Measurements from ENCODE around the gene NENF.
"Not testable (repeated sequence)": the region's sequence is repeated elsewhere in the genome, so short reads cannot be mapped to it uniquely, and the experiment has no call there.

NENF gene

GRCh38 chr1:212471891-212472675 lies 39.4 kb downstream of the NENF start:
- no peak for DNase-seq
- H3K4me3 ChIP-seq (ENCODE audit: low read length): no peak overlapping the region
- H4K20me1 ChIP-seq (ENCODE audit: insufficient read depth, low read length): no peaks in the 10 kb centered on the region
- H2AFZ ChIP-seq (ENCODE audit: low read length): no peak overlapping the region
- peaks cover 10% of the 10 kb centered on the region for H3K4me1 ChIP-seq (ENCODE audit: low read length)
- no peaks in the 10 kb centered on the region for H3K9me2 ChIP-seq (replicated peaks; ENCODE audit: insufficient read depth, low read length)
- H3K9me3 ChIP-seq (replicated peaks; ENCODE audit: insufficient read depth, low read length): no peaks in the 10 kb centered on the region
- H3K27me3 ChIP-seq (replicated peaks; ENCODE audit: insufficient read depth, low read length): no peaks in the 10 kb centered on the region
- no peak overlapping the region for H3K9ac ChIP-seq (ENCODE audit: low read length)
- H3K79me2 ChIP-seq (ENCODE audit: low read length): no peaks in the 10 kb centered on the region
- H3K4me2 ChIP-seq (ENCODE audit: low read depth, low read length): no peak overlapping the region
- no peaks in the 10 kb centered on the region for H3F3A ChIP-seq (ENCODE audit: insufficient read depth, low read length)
- no peak overlapping the region for H3K27ac ChIP-seq (ENCODE audit: low read length)
- H3K36me3 ChIP-seq (replicated peaks; ENCODE audit: insufficient read depth, low read length): no peaks in the 10 kb centered on the region
- TF ChIP-seq EZH2 (optimal IDR thresholded peaks at IDR 0.05; ENCODE audit: low read depth, low read length): no peak
- TF ChIP-seq CTCF (IDR thresholded peaks at IDR 0.05; ENCODE audit: low read length): no peak
- TF ChIP-seq EZH2phosphoT487 (IDR thresholded peaks at IDR 0.05; ENCODE audit: low read length): no peak

- Histone ChIP-seq H3K4me3 (ENCODE audit: low read length) (no peak overlapping the region), H3F3A (ENCODE audit: insufficient read depth, low read length) (no peaks in the 10 kb centered on the region)
- no peak for TF ChIP-seq EZH2phosphoT487 (IDR thresholded peaks at IDR 0.05; ENCODE audit: low read length)
- no peak for TF ChIP-seq CTCF (IDR thresholded peaks at IDR 0.05; ENCODE audit: low read length)
- TF ChIP-seq EZH2 (optimal IDR thresholded peaks at IDR 0.05; ENCODE audit: low read depth, low read length): no peak
These were observed 41.0 kb downstream of the NENF start for GRCh38 chr1:212473729-212474128.

GRCh38 chr1:212475151-212475550 lies 42.4 kb downstream of the NENF start:
- no peak overlapping the region for H2AFZ ChIP-seq (ENCODE audit: low read length)
- H3K36me3 ChIP-seq (replicated peaks; ENCODE audit: insufficient read depth, low read length): no peaks in the 10 kb centered on the region
- H3K4me1 ChIP-seq (ENCODE audit: low read length): peaks cover 10% of the 10 kb centered on the region
- no peaks in the 10 kb centered on the region for H3F3A ChIP-seq (ENCODE audit: insufficient read depth, low read length)
- no peaks in the 10 kb centered on the region for H3K9me2 ChIP-seq (replicated peaks; ENCODE audit: insufficient read depth, low read length)
- H3K9ac ChIP-seq (ENCODE audit: low read length): no peak overlapping the region
- DNase-seq: no peak
- no peak overlapping the region for H3K4me3 ChIP-seq (ENCODE audit: low read length)
- H3K4me2 ChIP-seq (ENCODE audit: low read depth, low read length): no peak overlapping the region
- no peaks in the 10 kb centered on the region for H4K20me1 ChIP-seq (ENCODE audit: insufficient read depth, low read length)
- H3K9me3 ChIP-seq (replicated peaks; ENCODE audit: insufficient read depth, low read length): no peaks in the 10 kb centered on the region
- TF ChIP-seq EZH2phosphoT487 (IDR thresholded peaks at IDR 0.05; ENCODE audit: low read length) (no peak), CTCF (IDR thresholded peaks at IDR 0.05; ENCODE audit: low read length) (no peak), EZH2 (optimal IDR thresholded peaks at IDR 0.05; ENCODE audit: low read depth, low read length) (no peak)
- no peaks in the 10 kb centered on the region for H3K79me2 ChIP-seq (ENCODE audit: low read length)
- H3K27ac ChIP-seq (ENCODE audit: low read length): no peak overlapping the region
- H3K27me3 ChIP-seq (replicated peaks; ENCODE audit: insufficient read depth, low read length): no peaks in the 10 kb centered on the region

More at GRCh38 chr1:212473729-212474128, 41.0 kb downstream of the NENF start:
- no peak overlapping the region for H3K9ac ChIP-seq (ENCODE audit: low read length)
- H3K27ac ChIP-seq (ENCODE audit: low read length): no peak overlapping the region
- no peaks in the 10 kb centered on the region for H4K20me1 ChIP-seq (ENCODE audit: insufficient read depth, low read length)
- no peak for DNase-seq
- H3K27me3 ChIP-seq (replicated peaks; ENCODE audit: insufficient read depth, low read length): no peaks in the 10 kb centered on the region
- H3K4me2 ChIP-seq (ENCODE audit: low read depth, low read length): no peak overlapping the region
- no peaks in the 10 kb centered on the region for H3K9me3 ChIP-seq (replicated peaks; ENCODE audit: insufficient read depth, low read length)
- H3K4me1 ChIP-seq (ENCODE audit: low read length): peaks cover 10% of the 10 kb centered on the region
- H2AFZ ChIP-seq (ENCODE audit: low read length): no peak overlapping the region
- no peaks in the 10 kb centered on the region for H3K79me2 ChIP-seq (ENCODE audit: low read length)
- H3K9me2 ChIP-seq (replicated peaks; ENCODE audit: insufficient read depth, low read length): no peaks in the 10 kb centered on the region
- H3K36me3 ChIP-seq (replicated peaks; ENCODE audit: insufficient read depth, low read length): no peaks in the 10 kb centered on the region

- H3K79me2 ChIP-seq (ENCODE audit: low read length); H3F3A ChIP-seq (ENCODE audit: insufficient read depth, low read length); DNase-seq; H3K4me2 ChIP-seq (ENCODE audit: low read depth, low read length); H3K9ac ChIP-seq (ENCODE audit: low read length); H3K9me2 ChIP-seq (replicated peaks; ENCODE audit: insufficient read depth, low read length); H4K20me1 ChIP-seq (ENCODE audit: insufficient read depth, low read length); H2AFZ ChIP-seq (ENCODE audit: low read length); H3K27ac ChIP-seq (ENCODE audit: low read length); H3K9me3 ChIP-seq (replicated peaks; ENCODE audit: insufficient read depth, low read length); H3K36me3 ChIP-seq (replicated peaks; ENCODE audit: insufficient read depth, low read length); H3K4me3 ChIP-seq (ENCODE audit: low read length); H3K4me1 ChIP-seq (ENCODE audit: low read length); H3K27me3 ChIP-seq (replicated peaks; ENCODE audit: insufficient read depth, low read length): not testable (repeated sequence)
These were observed 43.1 kb downstream of the NENF start for GRCh38 chr1:212475831-212476230.
